Measurements from ENCODE around the gene DOCK2. TPM values are rescaled to one million over a fixed set of nuclear protein-coding genes. Genes with fewer than 3 reads are reported as not detected.

DOCK2 gene
- total and polyA plus RNA-seq, 2 of the 8 experiments (the other 6 are each of a cell fraction or from before 2014, with no cell fraction given): 3.9 to 5.7 TPM

- TF ChIP-seq HDAC6 (IDR thresholded peaks at IDR 0.05; ENCODE audit: low read depth, low read length) (no peak), SIN3A (conservative IDR thresholded peaks at IDR 0.05 in 1 of 2, IDR thresholded peaks at IDR 0.05 in 1 of 2; ENCODE audit: low read depth in 1 of 2, low read length in 2 of 2) (no peak), TCF12 (IDR thresholded peaks at IDR 0.05; ENCODE audit: low read depth, low read length) (no peak)
Measured at GRCh38 chr5:170087168-170087817, 450.2 kb downstream of the DOCK2 start (continued).
